ENCODE data around the gene ANKAR. TPM values are rescaled to one million over a fixed set of nuclear protein-coding genes. Genes with fewer than 3 reads are reported as not detected.
"Not testable (repeated sequence)": the region's sequence is repeated elsewhere in the genome, so short reads cannot be mapped to it uniquely, and the experiment has no call there.

Gene ANKAR
- total RNA-seq, 1 experiment from 2014 or later: 0.74 TPM

DNA sequence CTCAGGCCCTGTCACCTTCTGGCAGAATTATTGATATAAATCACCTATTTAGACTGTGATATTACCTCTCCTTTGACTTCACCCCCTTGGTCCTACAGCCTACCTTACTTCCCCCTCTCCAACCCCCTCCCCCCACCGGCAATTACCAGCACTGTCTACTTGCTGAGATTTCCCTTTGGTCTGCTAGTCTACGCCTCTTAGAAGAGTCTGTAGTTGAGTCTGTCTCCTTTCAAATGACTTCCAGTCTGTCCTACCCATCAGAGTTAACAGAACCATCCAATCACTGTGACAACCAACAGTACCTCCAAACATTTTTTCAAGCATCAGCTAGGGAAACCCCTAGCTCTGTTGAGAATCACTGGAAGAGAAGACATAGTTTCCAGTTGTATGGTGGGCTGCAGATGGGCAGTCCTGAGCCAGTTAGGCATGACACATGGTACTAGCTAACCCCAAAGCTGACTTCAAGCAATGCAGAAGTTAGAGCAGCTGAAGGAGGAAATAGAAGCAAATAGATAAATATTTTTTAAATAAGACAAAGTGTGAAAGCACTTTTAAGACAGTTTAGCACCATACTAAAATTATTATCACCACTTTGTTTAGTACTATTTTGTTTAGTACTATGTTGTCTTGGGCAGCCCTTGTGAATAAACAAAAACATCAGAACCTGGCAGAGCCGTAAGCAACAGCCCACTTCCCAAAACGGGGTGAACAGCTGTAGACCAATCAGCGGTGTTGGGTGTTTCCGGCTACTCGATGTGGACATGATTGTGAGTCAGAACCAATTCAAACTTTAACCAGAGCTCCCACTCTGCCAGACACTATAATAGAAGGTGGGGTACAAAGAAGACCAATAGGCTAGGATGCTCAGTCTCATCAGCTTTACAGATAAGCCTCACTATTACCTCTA, 15.9 kb upstream of the ANKAR start:
- no peak for DNase-seq (ENCODE audit: low read depth)

DNA sequence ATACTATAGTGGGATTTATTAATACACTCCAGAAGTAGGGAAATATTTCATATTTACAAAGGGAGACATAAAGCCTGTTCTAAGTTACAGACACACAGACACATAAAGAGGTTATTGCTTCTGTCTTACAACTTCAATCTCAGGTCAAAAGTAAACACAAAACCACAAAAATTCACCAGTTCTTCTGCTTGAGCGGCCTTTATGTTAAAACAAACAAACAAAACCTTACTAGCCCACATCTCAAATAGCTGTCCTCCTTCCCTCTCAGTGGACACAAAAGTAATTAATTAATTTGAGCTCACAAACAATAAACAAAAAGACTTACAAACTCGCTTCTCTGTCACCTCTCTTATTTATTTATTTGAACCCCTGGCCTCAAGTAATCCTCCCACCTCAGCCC, 14.7 kb upstream of the ANKAR start:
- DNase-seq (ENCODE audit: low read depth): no peak

DNA sequence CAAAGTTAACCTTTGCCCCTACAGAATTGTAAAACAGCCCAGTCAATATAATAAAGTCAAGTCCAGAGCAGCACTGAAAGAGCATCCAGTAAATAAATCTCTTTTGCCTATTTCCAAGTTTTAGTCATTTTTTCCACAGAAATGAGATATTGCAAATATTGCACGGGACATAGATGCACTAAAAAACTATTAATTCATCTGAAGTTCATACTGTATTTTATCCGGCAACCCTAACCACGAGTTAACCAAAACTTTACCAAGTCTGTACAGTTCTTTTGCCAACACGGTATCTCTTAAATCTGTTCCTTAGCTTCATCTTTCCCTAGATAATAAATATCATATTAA, 13.7 kb upstream of the ANKAR start:
- no peak for DNase-seq (ENCODE audit: low read depth)

DNA sequence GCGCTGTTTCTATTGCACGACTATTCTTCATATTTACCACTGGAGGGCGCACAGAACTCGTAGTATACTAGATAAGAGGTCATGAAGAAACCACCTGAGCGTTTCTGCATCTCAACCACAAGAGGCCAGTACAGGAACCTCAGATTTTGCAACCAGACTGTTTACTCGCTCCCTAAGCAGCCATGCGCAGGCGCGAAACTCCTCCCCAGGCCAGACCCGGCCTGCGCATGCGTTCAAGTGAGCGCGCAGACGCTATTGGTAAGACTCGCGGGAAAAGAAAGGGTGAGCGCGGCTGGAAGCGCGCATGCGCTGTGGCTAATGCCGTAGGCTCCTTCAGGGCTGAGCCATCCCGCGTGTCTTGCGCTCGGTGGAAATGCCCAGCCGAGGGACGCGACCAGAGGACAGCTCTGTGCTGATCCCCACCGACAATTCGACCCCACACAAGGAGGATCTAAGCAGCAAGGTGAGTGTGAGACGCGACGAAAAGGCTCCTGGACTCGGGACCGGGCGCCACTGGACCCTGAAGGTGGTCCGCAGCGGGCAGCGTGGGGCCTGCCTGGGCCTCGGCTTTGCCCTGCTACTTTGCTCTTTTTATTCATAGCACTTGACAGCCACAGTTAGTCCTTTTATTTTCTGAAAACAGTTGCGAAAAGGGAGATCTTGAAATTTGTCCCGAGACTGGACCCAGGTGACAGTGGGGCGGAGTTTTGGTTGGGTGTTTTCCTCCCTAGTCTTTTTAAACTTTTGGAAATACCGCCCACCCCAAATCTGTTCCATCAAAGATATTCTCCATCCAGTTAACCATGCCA, 13.1 kb upstream of the ANKAR start, which contains the start of gene ASNSD1:
Gene ASNSD1, plus strand, starts transcription at position 312 of the 809 bp plus-strand sequence. CDS start 4,674 bp downstream, outside the sequence.
- DNase-seq (ENCODE audit: low read depth): peak; percentile 99

DNA sequence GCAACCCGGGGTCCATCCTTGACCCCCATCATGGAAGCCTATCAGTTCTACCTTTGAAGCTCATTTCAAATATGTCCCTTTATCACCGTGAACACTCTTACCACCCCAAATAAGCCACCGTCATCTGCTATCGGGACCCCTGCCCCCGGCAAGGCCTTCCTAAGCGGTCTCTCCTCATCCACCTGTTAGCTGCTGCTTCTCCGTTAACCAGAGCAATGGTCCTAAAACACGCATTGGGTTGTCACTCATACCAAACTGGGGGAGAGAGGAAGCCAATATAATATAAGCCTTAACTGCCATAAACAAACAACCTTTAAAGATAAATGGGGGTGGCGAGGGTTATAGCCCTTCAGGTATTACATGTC, 12.5 kb upstream of the ANKAR start:
- no peak for DNase-seq (ENCODE audit: low read depth)

DNA sequence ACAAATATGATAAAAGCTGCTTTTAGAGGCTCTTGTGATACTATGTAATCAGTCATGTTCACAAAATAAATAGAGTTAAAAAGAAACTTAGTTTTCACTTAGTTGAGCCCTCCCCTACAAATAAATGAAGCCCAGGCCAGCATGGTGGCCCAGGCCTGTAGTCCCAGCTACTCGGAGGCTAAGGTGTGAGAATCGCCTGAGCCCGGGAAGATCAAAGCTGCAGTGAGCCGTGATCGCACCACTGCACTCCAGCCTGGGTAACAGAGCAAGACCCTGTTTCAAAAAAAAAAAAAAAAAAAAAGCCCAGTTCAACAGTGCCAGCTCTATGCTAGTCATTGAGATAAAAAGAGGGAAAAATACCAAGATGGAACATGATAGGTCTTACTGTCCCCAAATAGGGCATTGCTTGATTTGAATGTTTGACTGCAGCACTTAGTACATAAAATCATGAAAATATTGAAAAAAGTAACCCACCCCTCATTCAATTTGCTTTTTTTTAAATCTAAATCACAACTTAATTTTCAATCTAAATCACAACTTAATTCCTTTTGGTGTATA, 11.7 kb upstream of the ANKAR start:
- DNase-seq (ENCODE audit: low read depth): no peak

DNA sequence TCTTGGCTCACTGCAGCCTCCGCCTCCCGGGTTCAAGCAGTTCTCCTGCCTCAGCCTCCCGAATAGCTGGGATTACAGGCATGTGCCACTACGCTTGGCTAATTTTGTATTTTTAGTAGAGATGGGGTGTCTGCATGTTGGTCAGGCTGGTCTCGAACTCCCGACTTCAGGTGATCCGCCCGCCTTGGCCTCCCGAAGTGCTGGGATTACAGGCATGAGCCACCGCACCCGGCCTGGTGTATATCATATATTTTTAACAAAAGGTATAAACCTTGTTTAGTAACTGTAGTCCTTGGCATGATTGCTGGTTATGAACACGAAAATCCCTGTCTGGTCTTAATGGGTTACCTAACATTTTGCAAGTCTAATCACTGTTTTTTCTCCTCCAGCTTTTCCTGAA, 11.2 kb upstream of the ANKAR start:
- not testable (repeated sequence) for DNase-seq (ENCODE audit: low read depth)

DNA sequence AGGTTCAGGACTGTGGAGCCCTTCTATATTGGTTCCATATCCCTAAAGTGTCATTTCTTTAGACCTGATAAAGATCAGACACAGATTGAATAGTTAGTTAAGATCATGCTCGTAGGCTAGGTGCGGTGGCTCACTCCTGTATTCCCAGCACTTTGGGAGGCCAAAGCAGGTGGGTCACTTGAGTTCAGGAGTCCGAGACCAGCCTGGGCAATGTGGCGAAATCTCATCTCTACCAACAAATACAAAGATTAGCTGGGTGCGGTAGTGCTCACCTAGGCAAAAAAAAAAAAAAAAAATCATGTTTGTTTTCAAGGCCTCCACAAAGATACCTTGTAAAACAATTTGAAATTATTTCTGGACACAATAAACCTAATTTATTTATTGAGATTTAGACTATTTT, 4.6 kb upstream of the ANKAR start:
- no peak for DNase-seq (ENCODE audit: low read depth)

DNA sequence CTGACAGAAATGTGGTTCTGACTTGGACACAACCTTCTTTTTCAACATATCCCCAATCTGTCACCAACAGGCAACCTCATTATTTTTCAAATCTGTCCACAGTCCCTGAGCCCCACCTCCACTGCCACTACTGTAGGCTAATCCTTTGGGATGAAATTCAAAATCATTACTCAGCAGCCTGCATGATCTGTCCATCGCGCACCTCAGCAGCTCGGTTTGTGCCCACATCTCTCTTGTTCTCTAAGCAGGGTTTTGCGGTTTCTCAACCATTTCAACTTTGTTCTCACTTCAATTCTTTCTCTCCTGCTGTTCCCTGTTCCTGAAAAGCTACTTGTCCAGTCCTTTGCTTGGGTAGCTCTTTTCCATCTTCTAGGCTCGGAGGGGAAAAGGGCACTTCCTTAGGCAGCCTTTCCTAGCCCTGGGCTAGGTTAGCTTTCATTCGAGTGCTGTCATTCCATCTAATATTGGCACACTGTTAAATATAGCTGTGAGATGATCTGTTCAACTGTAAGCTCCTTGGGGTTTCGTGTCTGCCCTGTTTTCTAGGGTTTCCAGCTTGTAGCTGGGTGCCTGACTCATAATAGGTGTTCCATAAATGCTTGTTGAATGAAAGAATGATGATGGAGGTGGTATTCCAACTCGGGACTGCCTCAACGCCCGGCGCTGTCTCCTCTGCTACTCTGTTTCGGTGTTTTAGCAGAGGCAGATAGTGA, 653 bp upstream of the ANKAR start:
- no peak for DNase-seq (ENCODE audit: low read depth)

DNA sequence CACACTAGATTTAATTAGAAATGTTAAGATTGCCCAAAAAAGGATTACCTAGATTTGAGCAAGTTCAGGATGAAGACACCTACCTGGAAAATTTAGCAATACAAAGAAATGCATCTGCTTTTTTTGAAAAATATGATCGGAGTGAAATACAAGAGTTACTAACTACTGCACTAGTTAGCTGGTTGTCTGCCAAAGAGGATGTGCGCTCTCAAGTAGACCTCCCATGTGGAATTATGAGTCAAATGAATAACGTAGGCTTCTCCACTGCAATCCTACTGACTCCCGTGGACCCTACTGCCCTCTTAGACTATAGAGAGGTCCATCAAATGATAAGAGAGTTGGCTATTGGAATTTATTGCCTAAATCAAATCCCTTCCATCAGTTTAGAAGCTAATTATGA, 2.0 kb downstream of the ANKAR start:
- DNase-seq (ENCODE audit: low read depth): peak; percentile 21

DNA sequence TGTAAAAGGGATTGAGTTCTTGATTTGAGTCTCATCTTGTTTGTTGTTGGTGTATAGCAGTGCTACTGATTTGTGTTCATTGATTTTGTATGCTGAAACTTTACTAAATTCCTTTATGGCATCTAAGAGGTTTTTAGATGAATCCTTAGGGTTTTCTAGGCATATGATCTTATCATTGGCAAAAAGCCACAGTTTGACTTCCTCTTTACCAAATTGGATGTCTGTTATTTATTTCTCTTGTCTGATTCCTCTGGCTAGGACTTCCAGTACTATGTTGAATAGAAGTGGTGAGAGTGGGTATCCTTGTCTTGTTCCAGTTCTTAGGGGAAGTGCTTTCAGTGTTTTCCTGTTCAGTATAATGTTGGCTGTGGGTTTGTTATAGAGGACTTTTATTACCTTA, 4.8 kb downstream of the ANKAR start:
- no peak for DNase-seq (ENCODE audit: low read depth)

DNA sequence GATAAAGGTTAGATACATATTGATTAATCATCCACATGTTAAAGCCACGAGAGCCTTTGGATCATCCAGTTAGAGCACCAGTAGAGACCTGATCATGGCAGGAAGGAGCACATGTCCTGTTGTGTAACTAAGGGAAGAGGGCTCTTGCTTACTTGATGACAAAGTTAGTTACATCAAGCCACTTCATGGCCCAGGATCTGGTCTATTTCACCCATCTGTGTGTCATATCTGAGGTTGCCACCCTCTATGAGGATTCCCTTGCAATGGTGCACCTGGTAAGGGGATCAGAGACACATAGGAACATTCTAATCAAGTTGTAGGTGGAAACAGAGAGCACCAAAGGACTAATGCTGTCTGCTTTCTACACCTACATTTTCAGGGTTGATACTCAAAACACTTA, 6.7 kb downstream of the ANKAR start:
- DNase-seq (ENCODE audit: low read depth): no peak

DNA sequence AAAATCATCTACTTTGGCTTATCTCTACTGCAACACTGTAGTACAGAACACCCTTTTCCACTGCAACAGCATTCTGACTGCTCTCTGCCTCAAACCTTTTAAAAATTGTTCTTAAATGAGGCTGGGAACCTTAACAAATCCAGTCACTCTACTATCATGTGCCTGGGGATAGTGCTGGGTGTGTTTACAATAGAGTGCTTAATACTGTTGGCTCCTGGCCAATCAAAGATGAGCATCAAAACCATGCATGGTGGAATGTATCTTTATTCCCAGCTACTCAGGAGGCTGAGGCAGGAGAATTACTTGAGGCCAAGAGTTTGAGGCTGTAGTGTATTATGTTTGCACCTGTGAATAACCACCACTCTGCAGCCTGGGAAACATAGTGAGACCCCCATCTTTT, 7.4 kb downstream of the ANKAR start:
- DNase-seq (ENCODE audit: low read depth): no peak

DNA sequence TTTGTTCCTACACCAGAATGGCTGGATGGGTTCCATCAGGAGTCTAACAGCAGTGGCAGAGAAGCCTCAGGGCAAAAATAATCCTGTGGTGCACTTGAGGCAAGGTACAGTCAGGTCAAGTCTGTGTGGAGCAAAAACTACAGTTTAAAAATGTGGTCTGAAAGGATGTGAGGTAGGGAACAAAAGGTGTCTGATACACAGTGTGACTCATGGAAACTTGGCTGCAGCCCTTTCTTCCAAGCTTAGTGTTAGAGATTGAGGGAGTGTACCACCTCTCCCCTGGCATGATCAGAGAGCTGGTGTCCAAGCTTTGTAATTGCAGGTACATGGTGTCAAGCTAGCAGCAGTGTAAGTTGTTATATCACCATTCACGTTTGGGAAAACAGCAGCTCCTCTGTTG, 8.9 kb downstream of the ANKAR start:
- peak; percentile 8 for DNase-seq (ENCODE audit: low read depth)

DNA sequence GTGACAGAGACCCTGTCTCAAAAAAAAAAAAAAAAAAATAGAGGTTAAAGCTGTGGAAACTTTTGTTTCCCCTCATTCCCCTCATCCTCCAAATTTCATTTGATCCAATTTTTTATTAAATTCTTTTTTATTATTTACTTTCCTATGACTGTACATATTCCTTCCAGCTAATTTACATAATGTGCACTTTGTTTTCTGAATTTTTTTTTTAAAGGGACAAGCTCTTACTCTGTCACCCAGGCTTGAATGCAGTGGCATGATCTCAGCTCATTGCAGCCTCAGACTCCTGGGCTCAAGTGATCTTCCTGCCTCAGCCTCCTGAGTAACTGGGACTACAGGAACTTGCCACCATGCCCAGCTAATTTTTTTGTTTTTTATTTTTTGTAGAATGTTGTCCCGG, 10.3 kb downstream of the ANKAR start:
- no peak for DNase-seq (ENCODE audit: low read depth)

DNA sequence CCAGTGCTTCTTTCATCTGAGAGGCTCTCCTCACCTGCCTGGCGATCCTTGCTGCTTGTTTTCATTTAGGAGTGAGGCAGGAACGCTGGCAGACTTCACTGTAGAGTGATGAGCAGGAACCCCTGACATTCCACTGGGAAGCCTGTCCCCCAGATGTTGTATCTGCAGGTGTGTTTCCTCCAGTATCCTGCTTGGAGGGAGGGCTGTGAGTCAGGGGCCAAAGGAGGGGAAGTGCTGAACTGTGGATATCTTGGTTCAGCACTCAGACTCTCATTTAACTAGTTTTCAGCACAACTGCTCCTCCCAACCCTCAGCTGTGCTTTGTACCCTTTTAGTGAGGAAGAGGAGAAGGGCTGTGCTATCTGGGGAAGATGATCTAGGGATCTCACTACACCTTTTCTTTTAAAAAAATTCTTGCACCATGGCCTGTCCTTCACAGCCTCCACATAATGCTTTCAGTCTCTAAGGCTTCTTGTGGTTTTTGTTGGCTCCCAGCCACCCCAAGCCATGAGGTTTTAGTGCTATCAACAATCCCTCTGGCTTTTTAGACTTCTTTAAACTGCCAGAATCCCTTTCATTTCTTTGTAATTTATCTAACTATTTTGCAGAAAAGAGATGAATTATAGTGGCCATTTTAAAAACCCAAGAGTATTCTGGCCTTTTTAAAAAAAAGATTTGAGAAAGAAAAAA, 11.2 kb downstream of the ANKAR start:
- DNase-seq (ENCODE audit: low read depth): peak; percentile 55

DNA sequence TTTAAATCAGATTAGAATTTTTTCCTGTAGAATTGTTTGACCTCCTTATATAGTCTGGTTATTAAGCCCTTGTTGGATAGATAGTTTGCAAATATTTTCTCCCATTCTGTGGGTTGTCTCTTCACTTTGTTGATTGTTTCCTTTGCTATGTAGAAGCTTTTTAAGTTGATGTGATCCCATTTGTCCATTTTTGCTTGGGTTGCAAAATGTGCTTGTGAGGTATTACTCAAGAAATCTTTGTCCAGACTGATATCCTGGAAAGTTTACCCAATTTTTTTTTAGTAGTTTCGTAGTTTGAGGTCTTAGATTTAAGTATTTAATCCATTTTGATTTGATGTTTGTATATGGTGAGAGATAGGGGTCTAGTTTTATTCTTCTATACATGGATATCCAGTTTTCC, 13.3 kb downstream of the ANKAR start:
- not testable (repeated sequence) for DNase-seq (ENCODE audit: low read depth)

DNA sequence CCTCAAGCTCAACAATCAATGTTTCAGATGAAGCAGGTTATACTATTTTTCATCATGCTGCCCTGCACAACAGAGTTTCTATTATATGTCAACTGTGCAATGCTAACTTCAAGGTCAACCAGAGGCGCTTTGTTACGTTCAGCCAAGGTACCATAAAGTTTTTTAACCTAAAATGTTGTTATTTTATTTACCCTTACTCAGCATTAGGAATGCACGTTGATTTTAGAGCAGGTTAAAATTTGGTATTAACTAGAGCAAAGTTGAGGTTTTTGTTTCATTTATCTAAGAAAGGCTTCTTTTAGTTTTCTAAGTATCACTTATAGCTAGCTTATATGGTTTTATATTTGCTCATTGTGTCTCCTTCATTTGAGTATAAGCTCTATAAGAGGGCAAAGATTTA, 21.8 kb downstream of the ANKAR start:
- no peak for DNase-seq (ENCODE audit: low read depth)

DNA sequence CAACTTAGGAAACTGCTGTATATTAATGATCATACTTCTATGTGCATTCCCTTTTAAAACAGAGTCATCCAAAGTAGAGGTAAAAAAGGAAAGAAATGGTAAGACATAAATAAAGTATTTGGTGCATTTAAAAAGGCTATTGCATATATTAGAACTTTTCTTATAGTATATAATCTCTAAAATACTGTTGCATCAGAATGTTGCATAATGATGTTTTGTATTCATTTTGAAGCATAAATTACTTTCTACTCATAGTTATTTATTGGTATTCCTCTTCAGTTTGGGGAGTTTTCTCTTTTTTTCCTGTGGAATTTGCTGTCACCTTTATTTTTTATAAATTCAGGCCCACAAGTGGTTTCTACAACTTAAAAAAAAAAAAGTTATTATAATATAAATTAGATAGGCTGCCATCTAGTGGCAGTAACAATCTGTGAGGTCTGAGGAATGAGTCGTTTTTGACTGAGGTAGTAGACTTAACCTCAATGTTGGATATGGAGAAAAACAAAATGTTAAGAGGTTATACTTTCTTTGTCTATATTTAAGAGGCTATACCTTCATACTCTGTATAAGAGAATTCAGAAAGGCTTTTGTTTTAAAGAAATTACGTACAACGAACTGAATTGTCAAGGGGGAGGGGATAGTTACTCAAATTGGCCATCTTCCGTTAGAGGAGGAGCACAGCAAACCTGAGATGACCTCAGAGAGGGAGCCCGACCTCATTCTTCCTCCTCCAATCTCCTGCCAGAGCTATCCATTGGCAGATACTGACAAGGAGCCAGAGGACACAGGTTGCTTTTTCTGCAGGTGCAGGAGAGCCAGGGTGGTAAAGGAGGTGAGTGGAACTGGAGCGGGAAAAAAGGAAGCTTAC, 23.8 kb downstream of the ANKAR start:
- DNase-seq (ENCODE audit: low read depth): peak; percentile 8

DNA sequence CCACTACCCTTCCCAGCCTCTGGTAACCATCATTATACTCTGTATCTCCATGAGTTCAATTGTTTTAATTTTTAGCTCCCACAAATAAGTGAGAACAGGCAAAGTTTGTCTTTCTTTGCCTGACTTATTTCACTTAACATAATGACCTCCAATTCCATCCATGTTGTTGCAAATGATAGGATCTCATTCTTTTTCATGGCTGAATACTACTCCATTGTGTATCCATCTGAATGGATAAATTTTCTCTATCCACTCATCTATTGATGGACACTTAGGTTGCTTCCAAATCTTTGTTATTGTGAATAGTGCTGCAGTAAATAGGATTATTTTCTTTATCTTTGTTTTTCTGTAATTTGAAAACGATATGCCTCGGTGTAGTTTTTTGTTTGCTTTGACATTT, 26.2 kb downstream of the ANKAR start:
- no peak for DNase-seq (ENCODE audit: low read depth)

DNA sequence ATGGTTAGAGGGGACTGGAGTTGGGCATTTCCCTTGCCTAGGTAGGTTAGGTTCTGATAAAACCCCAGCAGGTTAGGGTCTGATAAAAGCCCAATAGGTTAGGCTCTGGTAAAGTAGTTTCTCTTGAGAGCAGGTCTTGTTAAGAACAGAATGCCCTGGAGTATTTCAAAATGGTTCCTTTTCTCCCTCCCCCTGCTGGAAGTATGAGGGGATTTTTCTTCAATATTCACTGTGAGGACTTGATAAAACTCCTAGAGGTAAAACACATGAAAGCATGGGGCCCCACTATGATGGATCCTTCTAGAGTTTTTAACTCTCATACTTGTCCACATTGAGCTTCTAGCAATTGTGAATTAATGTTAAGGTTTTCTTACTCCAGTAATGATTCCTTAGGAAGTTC, 27.6 kb downstream of the ANKAR start:
- DNase-seq (ENCODE audit: low read depth): no peak

All from Daoy (cell line).